ENCODE results near the gene MGAT5B.

GRCh38 chr17:76935331-76935730, 67.1 kb downstream of the MGAT5B start:
- no peak for TF ChIP-seq CTCF (IDR thresholded peaks at IDR 0.05)
- TF ChIP-seq EZH2phosphoT487 (IDR thresholded peaks at IDR 0.05) = no peak
- no peak for TF ChIP-seq EZH2 (IDR thresholded peaks at IDR 0.05)
